Esophagus muscularis mucosa (tissue), 3 donors: ENCODE results near the gene RAD51B.

Experiments used
- POLR2A ChIP-seq: fragments of 450-650 bp; IDR thresholded peaks from one replicate; pipeline ENCODE4 v1.6.1; 2017; ENCODE audit warnings: antibody characterized with exemption, moderate library complexity, mild to moderate bottlenecking, low read depth
- TF ChIP-seq, protein P1 (sequence below), 3 experiments: fragments of 200-600 bp in 2 of 3; fragments of 450-650 bp in 1 of 3; sonication (generic) in 2 of 3; IDR thresholded peaks; one replicate each; pipeline ENCODE4 v1.5.1; 2017 to 2019; ENCODE audit warnings: antibody characterized with exemption in 3 of 3, mild to moderate bottlenecking in 2 of 3, moderate library complexity in 1 of 3

DNA sequence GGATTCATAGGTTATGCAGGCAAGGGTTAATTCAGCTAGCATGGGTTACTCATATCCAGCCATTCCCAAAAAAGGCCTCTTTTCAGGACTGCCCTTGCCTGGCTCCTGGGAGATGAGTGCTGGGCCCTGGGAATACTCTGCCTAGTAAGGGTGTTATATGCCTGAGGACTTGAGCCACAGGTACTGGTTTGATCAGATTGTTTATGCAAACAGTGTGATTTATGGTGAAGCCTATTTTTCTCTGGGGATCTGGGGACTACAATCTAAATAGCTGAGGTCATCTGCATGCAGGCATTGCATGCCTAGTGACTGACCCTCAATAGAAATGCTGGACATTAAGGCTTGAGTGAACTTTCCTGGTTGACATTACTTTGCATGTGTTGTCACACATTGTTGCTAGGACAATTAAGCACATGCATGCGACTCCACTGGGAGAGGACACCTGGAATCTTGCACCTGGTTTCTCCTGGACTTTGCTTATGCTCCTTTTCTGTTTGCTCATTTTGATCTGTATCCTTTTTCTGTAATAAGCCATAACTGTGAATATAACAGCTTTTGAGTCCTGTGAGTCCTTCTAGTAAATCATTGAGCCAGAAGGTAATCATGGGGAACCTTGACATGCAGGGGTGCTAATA is 73.0 kb downstream of the RAD51B start:
- TF ChIP-seq, protein P1, sequence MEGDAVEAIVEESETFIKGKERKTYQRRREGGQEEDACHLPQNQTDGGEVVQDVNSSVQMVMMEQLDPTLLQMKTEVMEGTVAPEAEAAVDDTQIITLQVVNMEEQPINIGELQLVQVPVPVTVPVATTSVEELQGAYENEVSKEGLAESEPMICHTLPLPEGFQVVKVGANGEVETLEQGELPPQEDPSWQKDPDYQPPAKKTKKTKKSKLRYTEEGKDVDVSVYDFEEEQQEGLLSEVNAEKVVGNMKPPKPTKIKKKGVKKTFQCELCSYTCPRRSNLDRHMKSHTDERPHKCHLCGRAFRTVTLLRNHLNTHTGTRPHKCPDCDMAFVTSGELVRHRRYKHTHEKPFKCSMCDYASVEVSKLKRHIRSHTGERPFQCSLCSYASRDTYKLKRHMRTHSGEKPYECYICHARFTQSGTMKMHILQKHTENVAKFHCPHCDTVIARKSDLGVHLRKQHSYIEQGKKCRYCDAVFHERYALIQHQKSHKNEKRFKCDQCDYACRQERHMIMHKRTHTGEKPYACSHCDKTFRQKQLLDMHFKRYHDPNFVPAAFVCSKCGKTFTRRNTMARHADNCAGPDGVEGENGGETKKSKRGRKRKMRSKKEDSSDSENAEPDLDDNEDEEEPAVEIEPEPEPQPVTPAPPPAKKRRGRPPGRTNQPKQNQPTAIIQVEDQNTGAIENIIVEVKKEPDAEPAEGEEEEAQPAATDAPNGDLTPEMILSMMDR (IDR thresholded peaks at IDR 0.05): no peak
- TF ChIP-seq POLR2A: no peak
